Measurements from ENCODE around the gene GTF2F1. TPM values are rescaled to one million over a fixed set of nuclear protein-coding genes. Genes with fewer than 3 reads are reported as not detected.

GTF2F1 gene
- total RNA-seq, 4 donors from 2014 or later = 28.5 to 50.3 (median 38.6) TPM

GRCh38 chr19:6374711-6375410, 18.1 kb downstream of the GTF2F1 start:
- DNase-seq (ENCODE audit: low spot score) = no peak
- ATAC-seq (ENCODE audit: low FRiP score) = no peak
- TF ChIP-seq, protein P1, sequence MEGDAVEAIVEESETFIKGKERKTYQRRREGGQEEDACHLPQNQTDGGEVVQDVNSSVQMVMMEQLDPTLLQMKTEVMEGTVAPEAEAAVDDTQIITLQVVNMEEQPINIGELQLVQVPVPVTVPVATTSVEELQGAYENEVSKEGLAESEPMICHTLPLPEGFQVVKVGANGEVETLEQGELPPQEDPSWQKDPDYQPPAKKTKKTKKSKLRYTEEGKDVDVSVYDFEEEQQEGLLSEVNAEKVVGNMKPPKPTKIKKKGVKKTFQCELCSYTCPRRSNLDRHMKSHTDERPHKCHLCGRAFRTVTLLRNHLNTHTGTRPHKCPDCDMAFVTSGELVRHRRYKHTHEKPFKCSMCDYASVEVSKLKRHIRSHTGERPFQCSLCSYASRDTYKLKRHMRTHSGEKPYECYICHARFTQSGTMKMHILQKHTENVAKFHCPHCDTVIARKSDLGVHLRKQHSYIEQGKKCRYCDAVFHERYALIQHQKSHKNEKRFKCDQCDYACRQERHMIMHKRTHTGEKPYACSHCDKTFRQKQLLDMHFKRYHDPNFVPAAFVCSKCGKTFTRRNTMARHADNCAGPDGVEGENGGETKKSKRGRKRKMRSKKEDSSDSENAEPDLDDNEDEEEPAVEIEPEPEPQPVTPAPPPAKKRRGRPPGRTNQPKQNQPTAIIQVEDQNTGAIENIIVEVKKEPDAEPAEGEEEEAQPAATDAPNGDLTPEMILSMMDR (IDR thresholded peaks at IDR 0.05) = no peak

- DNase-seq (ENCODE audit: low spot score) (no peak), ATAC-seq (ENCODE audit: low FRiP score) (no peak)
- TF ChIP-seq, protein P1 (IDR thresholded peaks at IDR 0.05) = no peak
These were observed 18.7 kb downstream of the GTF2F1 start for GRCh38 chr19:6374161-6374709.

- DNase-seq (ENCODE audit: low spot score) (no peak), ATAC-seq (ENCODE audit: low FRiP score) (no peak)
- TF ChIP-seq, protein P1 (IDR thresholded peaks at IDR 0.05) = no peak
These were observed 19.2 kb downstream of the GTF2F1 start for GRCh38 chr19:6373813-6374108.

GRCh38 chr19:6373096-6373812, 19.7 kb downstream of the GTF2F1 start:
- ATAC-seq (ENCODE audit: low FRiP score) (peak; percentile 90), DNase-seq (ENCODE audit: low spot score) (peak; percentile 96)
- TF ChIP-seq, protein P1 (IDR thresholded peaks at IDR 0.05) = no peak

- TF ChIP-seq, protein P1 (IDR thresholded peaks at IDR 0.05) = no peak
- ATAC-seq (ENCODE audit: low FRiP score) = peak; percentile 93
These were observed 20.3 kb downstream of the GTF2F1 start, which contains the start of gene ALKBH7 for GRCh38 chr19:6372594-6373095. Gene ALKBH7 (plus strand): TSS chr19:6372794. CDS start chr19:6372821, 27 bp downstream.

GRCh38 chr19:6364353-6364752, 28.6 kb downstream of the GTF2F1 start:
- ATAC-seq (ENCODE audit: low FRiP score) (no peak), DNase-seq (ENCODE audit: low spot score) (no peak)
- TF ChIP-seq, protein P1 (IDR thresholded peaks at IDR 0.05) = no peak

More at GRCh38 chr19:6372594-6373095, 20.3 kb downstream of the GTF2F1 start, which contains the start of gene ALKBH7:
- DNase-seq (ENCODE audit: low spot score) = peak; percentile 94
